Measurements from ENCODE around the gene HSDL2.

- TF ChIP-seq GATA2 (IDR thresholded peaks at IDR 0.05; ENCODE audit: low read depth, low read length) (no peak), GATA3 (IDR thresholded peaks at IDR 0.05; ENCODE audit: low read depth, low read length) (no peak)
These were observed 82.9 kb downstream of the HSDL2 start for GRCh38 chr9:112462855-112463254.
